ENCODE measurements around the gene LDLRAD3.

Gene LDLRAD3

DNA sequence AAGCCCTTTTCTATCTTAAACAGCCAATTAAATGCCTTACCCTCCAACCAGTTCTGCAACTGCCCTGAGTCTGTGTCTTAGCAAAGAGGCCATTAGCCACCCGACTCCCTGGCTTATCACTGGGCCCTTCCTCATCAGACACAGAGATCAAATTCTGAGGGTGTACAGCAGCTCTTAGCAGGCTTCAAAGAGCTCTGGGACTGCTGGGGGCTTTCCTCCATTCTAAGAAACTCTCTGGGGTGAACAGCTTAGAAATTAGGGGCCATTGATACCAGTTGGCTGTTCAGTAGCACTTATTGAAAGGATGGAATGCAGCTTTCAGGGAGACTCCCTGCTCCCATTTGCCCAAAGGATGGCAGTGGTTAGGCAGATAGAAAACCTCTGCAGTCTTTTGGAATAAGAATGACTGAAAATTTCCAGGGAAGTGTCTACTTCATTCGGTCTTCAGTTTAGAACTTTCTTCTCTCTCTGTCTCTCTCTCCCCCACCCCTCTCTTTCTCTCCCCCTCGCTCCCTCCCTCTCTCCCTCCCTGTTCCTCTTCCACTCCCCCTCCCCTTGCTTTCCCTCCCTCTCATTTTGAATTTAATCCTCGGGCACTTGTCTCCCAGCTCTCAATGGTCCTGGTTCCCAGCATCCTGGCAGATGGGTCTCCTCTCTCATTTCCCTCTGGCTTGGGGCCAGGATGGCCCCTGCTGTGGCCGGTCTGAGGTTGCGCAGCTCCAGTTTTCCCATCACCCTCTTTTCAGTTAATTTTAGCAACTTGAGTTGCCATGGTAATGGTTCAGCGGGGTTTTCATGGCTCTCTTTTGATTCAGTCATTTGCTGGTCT lies 268.9 kb downstream of the LDLRAD3 start:
- no peaks in the 10 kb centered on the region for H3K79me1 ChIP-seq (ENCODE audit: low read length)
- H2AK5ac ChIP-seq (ENCODE audit: low read length): no peak overlapping the region
- no peak overlapping the region for H3K23ac ChIP-seq (ENCODE audit: low read length)
- no peaks in the 10 kb centered on the region for H3K79me2 ChIP-seq (ENCODE audit: control insufficient read depth, insufficient read depth, low read length)
- H4K5ac ChIP-seq (ENCODE audit: low read length): no peak overlapping the region
- no peak overlapping the region for H2BK15ac ChIP-seq (replicated peaks; ENCODE audit: low read depth)
- H3K56ac ChIP-seq (ENCODE audit: low read length): no peak overlapping the region
- WGBS (ENCODE audit: extremely low coverage, insufficient coverage, low lambda C conversion rate): no CpG with 5 or more reads among the region's 7 CpGs
- H3K4me2 ChIP-seq (ENCODE audit: low read length): no peak overlapping the region
- H3K27me3 ChIP-seq (ENCODE audit: insufficient read depth, low read length, poor library complexity): no peaks in the 10 kb centered on the region
- no peaks in the 10 kb centered on the region for H3K4me1 ChIP-seq (ENCODE audit: control insufficient read depth, low read depth, low read length)
- DNase-seq: peak; percentile 16
- H2BK5ac ChIP-seq (ENCODE audit: low read length): no peak overlapping the region
- H3K4ac ChIP-seq (ENCODE audit: low read depth, low read length): no peak overlapping the region
- no peak overlapping the region for H3K27ac ChIP-seq (ENCODE audit: low read depth, low read length)
- no peaks in the 10 kb centered on the region for H3K36me3 ChIP-seq (ENCODE audit: control insufficient read depth, insufficient read depth, low read length)
- H3K4me3 ChIP-seq (ENCODE audit: low read length): no peak overlapping the region
- H3K18ac ChIP-seq (ENCODE audit: low read length): no peak overlapping the region
- H4K8ac ChIP-seq (ENCODE audit: low read depth, low read length): no peak overlapping the region
- H3K9ac ChIP-seq (ENCODE audit: low read length): no peak overlapping the region
- no peak overlapping the region for H2BK120ac ChIP-seq (ENCODE audit: low read depth, low read length)

- Histone ChIP-seq H2BK15ac (replicated peaks; ENCODE audit: low read depth) (no peak overlapping the region), H3K18ac (ENCODE audit: low read length) (no peak overlapping the region), H2AK5ac (ENCODE audit: low read length) (no peak overlapping the region), H3K56ac (ENCODE audit: low read length) (no peak overlapping the region), H3K4ac (ENCODE audit: low read depth, low read length) (no peak overlapping the region), H3K79me1 (ENCODE audit: low read length) (no peaks in the 10 kb centered on the region), H3K27me3 (ENCODE audit: insufficient read depth, low read length, poor library complexity) (no peaks in the 10 kb centered on the region), H3K9ac (ENCODE audit: low read length) (no peak overlapping the region), H3K23ac (ENCODE audit: low read length) (no peak overlapping the region), H4K8ac (ENCODE audit: low read depth, low read length) (no peak overlapping the region), H3K79me2 (ENCODE audit: control insufficient read depth, insufficient read depth, low read length) (no peaks in the 10 kb centered on the region), H3K36me3 (ENCODE audit: control insufficient read depth, insufficient read depth, low read length) (no peaks in the 10 kb centered on the region), H3K4me2 (ENCODE audit: low read length) (no peak overlapping the region), H3K4me3 (ENCODE audit: low read length) (no peak overlapping the region), H4K5ac (ENCODE audit: low read length) (no peak overlapping the region), H3K27ac (ENCODE audit: low read depth, low read length) (no peak overlapping the region), H2BK120ac (ENCODE audit: low read depth, low read length) (no peak overlapping the region), H3K4me1 (ENCODE audit: control insufficient read depth, low read depth, low read length) (no peaks in the 10 kb centered on the region), H2BK5ac (ENCODE audit: low read length) (no peak overlapping the region)
- no peak for DNase-seq
- WGBS (ENCODE audit: extremely low coverage, insufficient coverage, low lambda C conversion rate): no CpG with 5 or more reads among the region's 7 CpGs
These were observed 269.6 kb downstream of the LDLRAD3 start for GRCh38 chr11:36213393-36213840.

GRCh38 chr11:36214480-36214879 lies 270.6 kb downstream of the LDLRAD3 start:
- H2AK5ac ChIP-seq (ENCODE audit: low read length): no peak overlapping the region
- H2BK5ac ChIP-seq (ENCODE audit: low read length): no peak overlapping the region
- no peak overlapping the region for H3K18ac ChIP-seq (ENCODE audit: low read length)
- no peak overlapping the region for H4K5ac ChIP-seq (ENCODE audit: low read length)
- no peak overlapping the region for H3K56ac ChIP-seq (ENCODE audit: low read length)
- no peaks in the 10 kb centered on the region for H3K36me3 ChIP-seq (ENCODE audit: control insufficient read depth, insufficient read depth, low read length)
- H3K27me3 ChIP-seq (ENCODE audit: insufficient read depth, low read length, poor library complexity): no peaks in the 10 kb centered on the region
- H3K79me1 ChIP-seq (ENCODE audit: low read length): no peaks in the 10 kb centered on the region
- H3K4ac ChIP-seq (ENCODE audit: low read depth, low read length): no peak overlapping the region
- H3K27ac ChIP-seq (ENCODE audit: low read depth, low read length): no peak overlapping the region
- WGBS (ENCODE audit: extremely low coverage, insufficient coverage, low lambda C conversion rate): no CpG with 5 or more reads among the region's 3 CpGs
- no peak overlapping the region for H3K23ac ChIP-seq (ENCODE audit: low read length)
- H4K8ac ChIP-seq (ENCODE audit: low read depth, low read length): no peak overlapping the region
- no peak overlapping the region for H2BK15ac ChIP-seq (replicated peaks; ENCODE audit: low read depth)
- H3K4me2 ChIP-seq (ENCODE audit: low read length): no peak overlapping the region
- no peaks in the 10 kb centered on the region for H3K4me1 ChIP-seq (ENCODE audit: control insufficient read depth, low read depth, low read length)
- no peak overlapping the region for H3K4me3 ChIP-seq (ENCODE audit: low read length)
- H2BK120ac ChIP-seq (ENCODE audit: low read depth, low read length): no peak overlapping the region
- H3K9ac ChIP-seq (ENCODE audit: low read length): no peak overlapping the region
- peak; percentile 34 for DNase-seq
- no peaks in the 10 kb centered on the region for H3K79me2 ChIP-seq (ENCODE audit: control insufficient read depth, insufficient read depth, low read length)

DNA sequence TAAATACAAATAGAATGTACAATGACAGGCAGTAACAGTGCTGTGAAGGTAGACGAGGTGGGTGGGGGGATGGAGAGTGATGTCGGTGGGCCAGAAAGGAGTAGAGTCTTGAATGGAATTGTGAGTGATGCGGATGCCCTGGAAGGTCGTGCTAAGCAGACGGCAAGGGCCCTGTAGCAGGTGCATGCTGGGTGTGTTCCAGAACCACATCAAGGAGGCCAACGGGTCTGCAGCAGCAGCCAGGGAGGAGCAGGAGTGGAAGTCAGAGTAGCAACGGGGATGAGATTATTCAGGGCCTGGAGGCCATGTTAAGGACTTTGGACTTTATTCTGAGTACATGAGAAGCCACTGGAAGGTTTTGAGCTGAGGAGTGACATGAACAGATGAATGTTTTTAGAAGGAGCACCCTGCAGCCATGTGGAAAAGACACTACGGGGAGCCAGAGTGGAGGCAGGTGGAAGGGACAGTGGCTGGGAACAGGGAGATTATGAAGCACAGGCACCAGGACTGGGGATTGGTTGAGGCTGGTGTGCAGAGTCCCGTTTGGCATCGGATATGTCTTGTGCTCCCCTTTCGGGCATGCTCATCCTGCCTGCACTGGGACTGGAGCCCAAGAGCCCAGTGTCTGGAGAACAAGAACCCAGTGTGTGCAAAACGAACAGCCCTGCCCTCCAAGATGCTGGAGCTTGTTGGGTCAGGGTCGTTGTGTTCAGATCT lies 271.3 kb downstream of the LDLRAD3 start:
- H3K4ac ChIP-seq (ENCODE audit: low read depth, low read length): no peak overlapping the region
- no peaks in the 10 kb centered on the region for H3K4me1 ChIP-seq (ENCODE audit: control insufficient read depth, low read depth, low read length)
- no peak overlapping the region for H4K5ac ChIP-seq (ENCODE audit: low read length)
- H3K56ac ChIP-seq (ENCODE audit: low read length): no peak overlapping the region
- H3K4me2 ChIP-seq (ENCODE audit: low read length): no peak overlapping the region
- H3K27me3 ChIP-seq (ENCODE audit: insufficient read depth, low read length, poor library complexity): no peaks in the 10 kb centered on the region
- no peak overlapping the region for H2BK120ac ChIP-seq (ENCODE audit: low read depth, low read length)
- no peak overlapping the region for H2AK5ac ChIP-seq (ENCODE audit: low read length)
- DNase-seq: no peak
- no peaks in the 10 kb centered on the region for H3K79me2 ChIP-seq (ENCODE audit: control insufficient read depth, insufficient read depth, low read length)
- H3K23ac ChIP-seq (ENCODE audit: low read length): no peak overlapping the region
- no peak overlapping the region for H3K27ac ChIP-seq (ENCODE audit: low read depth, low read length)
- H3K36me3 ChIP-seq (ENCODE audit: control insufficient read depth, insufficient read depth, low read length): no peaks in the 10 kb centered on the region
- no peak overlapping the region for H2BK15ac ChIP-seq (replicated peaks; ENCODE audit: low read depth)
- H3K4me3 ChIP-seq (ENCODE audit: low read length): no peak overlapping the region
- H4K8ac ChIP-seq (ENCODE audit: low read depth, low read length): no peak overlapping the region
- H3K18ac ChIP-seq (ENCODE audit: low read length): no peak overlapping the region
- H2BK5ac ChIP-seq (ENCODE audit: low read length): no peak overlapping the region
- no CpG with 5 or more reads among the region's 13 CpGs for whole genome bisulfite sequencing (ENCODE audit: extremely low coverage, insufficient coverage, low lambda C conversion rate)
- H3K9ac ChIP-seq (ENCODE audit: low read length): no peak overlapping the region
- H3K79me1 ChIP-seq (ENCODE audit: low read length): no peaks in the 10 kb centered on the region

- Histone ChIP-seq H3K36me3 (ENCODE audit: control insufficient read depth, insufficient read depth, low read length) (no peaks in the 10 kb centered on the region), H3K4me3 (ENCODE audit: low read length) (no peak overlapping the region), H2BK5ac (ENCODE audit: low read length) (no peak overlapping the region), H3K23ac (ENCODE audit: low read length) (no peak overlapping the region), H4K5ac (ENCODE audit: low read length) (no peak overlapping the region), H3K27ac (ENCODE audit: low read depth, low read length) (no peak overlapping the region), H3K27me3 (ENCODE audit: insufficient read depth, low read length, poor library complexity) (no peaks in the 10 kb centered on the region), H3K4ac (ENCODE audit: low read depth, low read length) (no peak overlapping the region), H3K79me2 (ENCODE audit: control insufficient read depth, insufficient read depth, low read length) (no peaks in the 10 kb centered on the region), H2BK120ac (ENCODE audit: low read depth, low read length) (no peak overlapping the region), H3K4me1 (ENCODE audit: control insufficient read depth, low read depth, low read length) (no peaks in the 10 kb centered on the region), H3K9ac (ENCODE audit: low read length) (no peak overlapping the region), H3K4me2 (ENCODE audit: low read length) (no peak overlapping the region), H3K56ac (ENCODE audit: low read length) (no peak overlapping the region), H2AK5ac (ENCODE audit: low read length) (no peak overlapping the region), H3K18ac (ENCODE audit: low read length) (no peak overlapping the region), H2BK15ac (replicated peaks; ENCODE audit: low read depth) (no peak overlapping the region), H4K8ac (ENCODE audit: low read depth, low read length) (no peak overlapping the region), H3K79me1 (ENCODE audit: low read length) (no peaks in the 10 kb centered on the region)
- no peak for DNase-seq
- WGBS (ENCODE audit: extremely low coverage, insufficient coverage, low lambda C conversion rate): no CpG with 5 or more reads among the region's 7 CpGs
These were observed 271.8 kb downstream of the LDLRAD3 start for GRCh38 chr11:36215693-36216060.
